ENCODE results near the gene ETV6. TPM values are rescaled to one million over a fixed set of nuclear protein-coding genes. Genes with fewer than 3 reads are reported as not detected.

ETV6 gene
- total RNA-seq, 1 donor from 2014 or later = 25.3 TPM

GRCh38 chr12:11798006-11798708 is 148.7 kb downstream of the ETV6 start:
- DNase-seq (ENCODE audit: low spot score) = no peak

GRCh38 chr12:11798856-11799501 is 149.5 kb downstream of the ETV6 start:
- no peak for DNase-seq (ENCODE audit: low spot score)

- DNase-seq (ENCODE audit: low spot score) = no peak
Observed at GRCh38 chr12:11799502-11799873, 150.0 kb downstream of the ETV6 start.

GRCh38 chr12:11801643-11802042 is 152.2 kb downstream of the ETV6 start:
- DNase-seq (ENCODE audit: low spot score) = no peak

- DNase-seq (ENCODE audit: low spot score) = no peak
Observed at GRCh38 chr12:11804130-11804529, 154.7 kb downstream of the ETV6 start.

- no peak for DNase-seq (ENCODE audit: low spot score)
Observed at GRCh38 chr12:11805043-11805442, 155.6 kb downstream of the ETV6 start.

- DNase-seq (ENCODE audit: low spot score) = no peak
Observed at GRCh38 chr12:11805680-11806079, 156.2 kb downstream of the ETV6 start.

- DNase-seq (ENCODE audit: low spot score) = no peak
Observed at GRCh38 chr12:11807458-11807857, 158.0 kb downstream of the ETV6 start.

- DNase-seq (ENCODE audit: low spot score) = no peak
Observed at GRCh38 chr12:11808931-11809330, 159.5 kb downstream of the ETV6 start.

GRCh38 chr12:11810206-11810545 is 160.7 kb downstream of the ETV6 start:
- no peak for DNase-seq (ENCODE audit: low spot score)

- DNase-seq (ENCODE audit: low spot score) = no peak
Observed at GRCh38 chr12:11811008-11811407, 161.5 kb downstream of the ETV6 start.

GRCh38 chr12:11812241-11812585 is 162.7 kb downstream of the ETV6 start:
- no peak for DNase-seq (ENCODE audit: low spot score)

GRCh38 chr12:11812586-11813437 is 163.3 kb downstream of the ETV6 start:
- DNase-seq (ENCODE audit: low spot score) = peak; percentile 73

- no peak for DNase-seq (ENCODE audit: low spot score)
Observed at GRCh38 chr12:11813438-11813813, 164.0 kb downstream of the ETV6 start.

GRCh38 chr12:11814374-11814773 is 164.9 kb downstream of the ETV6 start:
- peak; percentile 75 for DNase-seq (ENCODE audit: low spot score)

GRCh38 chr12:11815397-11815796 is 165.9 kb downstream of the ETV6 start:
- DNase-seq (ENCODE audit: low spot score) = no peak

- DNase-seq (ENCODE audit: low spot score) = no peak
Observed at GRCh38 chr12:11819643-11820042, 170.2 kb downstream of the ETV6 start.

GRCh38 chr12:11820476-11820875 is 171.0 kb downstream of the ETV6 start:
- DNase-seq (ENCODE audit: low spot score) = no peak

- DNase-seq (ENCODE audit: low spot score) = no peak
Observed at GRCh38 chr12:11821386-11822080, 172.1 kb downstream of the ETV6 start.

- DNase-seq (ENCODE audit: low spot score) = no peak
Observed at GRCh38 chr12:11822081-11822834, 172.8 kb downstream of the ETV6 start.

GRCh38 chr12:11823043-11823442 is 173.6 kb downstream of the ETV6 start:
- peak; percentile 60 for DNase-seq (ENCODE audit: low spot score)

All from umbilical cord (tissue), 2 donors.